BJ (cell line): Measurements from ENCODE around the gene PARD3. TPM values are rescaled to one million over a fixed set of nuclear protein-coding genes. Genes with fewer than 3 reads are reported as not detected.
"Not testable (repeated sequence)": the region's sequence is repeated elsewhere in the genome, so short reads cannot be mapped to it uniquely, and the experiment has no call there.

ENCODE experiments used
- CTCF ChIA-PET: fragments of 350-600 bp; formaldehyde crosslinking; extraction: SDS; loops from one replicate; lab custom pipeline; 2021; ENCODE audit warnings: antibody characterized with exemption, inconsistent platforms; lab: Yijun Ruan, JAX
- POLR2A ChIA-PET: fragments of 300-600 bp; sonication (Branson Sonifier 250); formaldehyde crosslinking; extraction: SDS; loops from one replicate; lab custom pipeline; 2021; ENCODE audit warnings: antibody characterized with exemption; lab: Charles Lee
- DNase-seq: peaks from one replicate; pipeline ENCODE4 v3.0.0-alpha.2; 2011; ENCODE audit warnings: low read depth
- H3K27me3 ChIP-seq: 2 replicates; pipeline ENCODE4 v1.6.0; 2011; ENCODE audit warnings: low read length; ENCODE audit not compliant: control insufficient read depth, insufficient read depth
- H3K36me3 ChIP-seq: 2 replicates; pipeline ENCODE4 v1.5.1; 2011; ENCODE audit warnings: low read length; ENCODE audit not compliant: control insufficient read depth, insufficient read depth
- H3K4me3 ChIP-seq: 2 replicates; pipeline ENCODE4 v1.5.1; 2011; ENCODE audit warnings: low read depth, mild to moderate bottlenecking, control low read depth, low read length
- CTCF ChIP-seq: IDR thresholded peaks from 2 replicates; pipeline ENCODE4 v1.5.1; 2011; ENCODE audit warnings: low read depth, mild to moderate bottlenecking, control low read depth, inconsistent platforms, low read length, moderate library complexity; ENCODE audit not compliant: insufficient read depth
- polyA plus RNA-seq: library from polyadenylated mRNA; depleted of rRNA; stranded (reverse); fragments of >200 nt; gene quantifications from 2 replicates; pipeline ENCODE4 v1.2.3, GENCODE V29; 2011

The PARD3 gene
- polyA plus RNA-seq, 1 experiment: 17.7 TPM

- H3K36me3 ChIP-seq: no peaks in the 10 kb centered on the region
- ChIA-PET POLR2A (no interaction called here), CTCF (no interaction called here)
- no peak for TF ChIP-seq CTCF
- DNase-seq: no peak
- no peak overlapping the region for H3K4me3 ChIP-seq
- H3K27me3 ChIP-seq: no peaks in the 10 kb centered on the region
Measured at GRCh38 chr10:34798654-34799053, 16.4 kb downstream of the PARD3 start.

- no peaks in the 10 kb centered on the region for H3K27me3 ChIP-seq
- no peak for DNase-seq
- H3K4me3 ChIP-seq: no peak overlapping the region
- H3K36me3 ChIP-seq: no peaks in the 10 kb centered on the region
- no peak for TF ChIP-seq CTCF
- ChIA-PET CTCF (interaction anchor here (1.2 kb wide), 1 partner anchor 17 kb away, joined by 3 read pairs; no protein-coding TSS in a partner anchor), POLR2A (no interaction called here)
Measured at GRCh38 chr10:34797155-34797554, 17.9 kb downstream of the PARD3 start.

GRCh38 chr10:34796133-34796532 is 19.0 kb downstream of the PARD3 start:
- Histone ChIP-seq H3K27me3 (no peaks in the 10 kb centered on the region), H3K36me3 (no peaks in the 10 kb centered on the region), H3K4me3 (no peak overlapping the region)
- ChIA-PET CTCF (no interaction called here), POLR2A (no interaction called here)
- TF ChIP-seq CTCF: no peak
- DNase-seq: no peak

GRCh38 chr10:34795334-34795733 is 19.8 kb downstream of the PARD3 start:
- no peak for TF ChIP-seq CTCF
- no peak for DNase-seq
- H3K27me3 ChIP-seq: no peaks in the 10 kb centered on the region
- POLR2A ChIA-PET: no interaction called here
- no peaks in the 10 kb centered on the region for H3K36me3 ChIP-seq
- no peak overlapping the region for H3K4me3 ChIP-seq
- CTCF ChIA-PET: no interaction called here

GRCh38 chr10:34794835-34795234 is 20.3 kb downstream of the PARD3 start:
- Histone ChIP-seq H3K36me3 (no peaks in the 10 kb centered on the region), H3K4me3 (no peak overlapping the region), H3K27me3 (no peaks in the 10 kb centered on the region)
- ChIA-PET CTCF (no interaction called here), POLR2A (no interaction called here)
- TF ChIP-seq CTCF: no peak
- no peak for DNase-seq

GRCh38 chr10:34793581-34793980 is 21.5 kb downstream of the PARD3 start:
- CTCF ChIA-PET, POLR2A ChIA-PET: not testable (repeated sequence)

More at GRCh38 chr10:34793581-34793980, 21.5 kb downstream of the PARD3 start:
- not testable (repeated sequence) for H3K36me3 ChIP-seq, DNase-seq, H3K4me3 ChIP-seq, H3K27me3 ChIP-seq
